Spleen (tissue), 11 donors: ENCODE measurements around the gene CCDC200. TPM values are rescaled to one million over a fixed set of nuclear protein-coding genes. Genes with fewer than 3 reads are reported as not detected.
"Not testable (repeated sequence)": the region's sequence is repeated elsewhere in the genome, so short reads cannot be mapped to it uniquely, and the experiment has no call there.

Source experiments
- DNase-seq: peaks from one replicate; pipeline ENCODE4 v3.0.0-alpha.2; 2020
- H3K27ac ChIP-seq, 8 donors: fragments of 200-600 bp; sonication (generic) in 7 of 8; 1 replicate in 4 of 8; 2 replicates in 4 of 8; pipeline versions ENCODE4 v1.5.0 to v1.8.0; 2016 to 2021; ENCODE audit warnings: inconsistent platforms in 4 of 8, mild to moderate bottlenecking in 4 of 8, moderate library complexity in 1 of 8
- H3K27me3 ChIP-seq, 7 donors: fragments of 200-600 bp; sonication (generic) in 6 of 7; replicated peaks in 1 of 7; 1 replicate in 4 of 7; 2 replicates in 3 of 7; pipeline versions ENCODE4 v1.5.0 to v1.8.0; 2016 to 2021; ENCODE audit warnings: inconsistent platforms in 3 of 7, mild to moderate bottlenecking in 1 of 7
- H3K36me3 ChIP-seq, 6 donors: fragments of 200-600 bp; sonication (generic) in 5 of 6; 1 replicate in 4 of 6; 2 replicates in 2 of 6; pipeline versions ENCODE4 v1.5.0 to v1.8.0; 2016 to 2021; ENCODE audit warnings: inconsistent platforms in 2 of 6
- H3K4me1 ChIP-seq, 6 donors: fragments of 200-600 bp; sonication (generic) in 5 of 6; 1 replicate in 3 of 6; 2 replicates in 3 of 6; pipeline versions ENCODE4 v1.5.0 to v1.8.0; 2016 to 2021; ENCODE audit warnings: inconsistent platforms in 3 of 6
- H3K4me3 ChIP-seq, 8 donors: fragments of 200-600 bp; sonication (generic) in 7 of 8; 1 replicate in 4 of 8; 2 replicates in 4 of 8; pipeline versions ENCODE4 v1.5.0 to v1.8.0; 2016 to 2021; ENCODE audit warnings: inconsistent platforms in 4 of 8, mild to moderate bottlenecking in 4 of 8, moderate library complexity in 2 of 8
- H3K9me3 ChIP-seq, 8 donors: fragments of 200-600 bp; sonication (generic) in 7 of 8; 1 replicate in 4 of 8; 2 replicates in 4 of 8; pipeline versions ENCODE4 v1.5.0 to v1.8.0; 2016 to 2021; ENCODE audit warnings: inconsistent platforms in 4 of 8
- CTCF ChIP-seq, 11 experiments: fragments of 200-600 bp in 7 of 11; fragments of 450-650 bp in 4 of 11; sonication (generic) in 4 of 11; IDR thresholded peaks in 8 of 11; conservative IDR thresholded peaks in 3 of 11; 1 replicate in 7 of 11; 2 replicates in 4 of 11; pipeline versions ENCODE4 v1.4.0 to v1.8.0; 2016 to 2021; ENCODE audit warnings: antibody characterized with exemption in 11 of 11, inconsistent platforms in 4 of 11, mild to moderate bottlenecking in 1 of 11
- POLR2A ChIP-seq, 3 donors: fragments of 450-650 bp; IDR thresholded peaks; one replicate each; pipeline ENCODE4 v1.5.1; 2017; ENCODE audit warnings: antibody characterized with exemption in 3 of 3, mild to moderate bottlenecking in 1 of 3
- POLR2AphosphoS5 ChIP-seq, 3 donors: sonication (generic); formaldehyde crosslinking; IDR thresholded peaks; one replicate each; pipeline ENCODE4 v1.5.1; 2017; ENCODE audit warnings: antibody characterized with exemption in 3 of 3
- WGBS, 5 donors: extraction: QIAGEN DNeasy Blood & Tissue Kit in 3 of 5; methylation state at CpG; one replicate each; pipeline versions ENCODE4 v1.1.5 to v1.1.7; 2013 to 2018; 5-methylcytosine and 5-hydroxymethylcytosine counted together
- intact Hi-C: fragments of 100-400 bp; cut with DNase I; formaldehyde crosslinking; loops from one replicate; pipeline ENCODE4 v1.15.0; 2023; ENCODE audit warnings: low total_unique reads
- polyA plus RNA-seq, 3 donors: library from polyadenylated mRNA; stranded (reverse); fragments of 200-250 nt; gene quantifications; one replicate each; pipeline ENCODE4 v1.2.1, GENCODE V29; 2013
- total RNA-seq, 7 donors: library from RNA; depleted of rRNA in 3 of 7; stranded (reverse); fragments of >200 nt in 3 of 7; fragmentation: NEBNext Ultra II Directional in 4 of 7; extraction: Animal tissue kit (Norgen Biotek cat#: 25700) in 4 of 7; gene quantifications; one replicate each; pipeline versions ENCODE4 v1.1.0 to v1.2.1, GENCODE V29; 2016 to 2021
- donor health status: healthy with polysubstance abuse.
- donor health status: DM: no; HTN: no; CAD: no; lungs with moderate emphysema.
- donor health status: DM: no; HTN: no; CAD: no.
- donor health status: Bipolar disorder and iron deficiency.
- donor health status: healthy.
- donor health status: DM: no; HTN: no; CAD: no.
- donor health status: DM: yes; HTN: yes; CAD: no.

Gene CCDC200
- total and polyA plus RNA-seq, 10 donors = 0.17 to 0.64 (median 0.35) TPM; not detected in 7

- 69 to 89% (median 80%) methylated on average over 8 to 21 of the region's 24 CpGs for WGBS, 5 donors
- peak overlapping the region in 6 of 8 donors; percentile 1 to 71 (median 60) for H3K27ac ChIP-seq
Measured at GRCh38 chr17:43232021-43232699, 3.7 kb upstream of the CCDC200 start.

GRCh38 chr17:43231205-43232020, 3.0 kb upstream of the CCDC200 start:
- peak; percentile 22 for DNase-seq
- H3K4me1 ChIP-seq, intact Hi-C loops, H3K36me3 ChIP-seq, H3K27me3 ChIP-seq, H3K9me3 ChIP-seq: not testable (repeated sequence)
- Histone ChIP-seq H3K27ac (peak overlapping the region in 6 of 8 donors; percentile 22 to 71 (median 66)), H3K4me3 (peak overlapping the region in 4 of 8 donors; percentile 0 to 39 (median 18))
- whole genome bisulfite sequencing, 5 donors = 56 to 84% (median 74%) methylated on average over 15 to 28 of the region's 40 CpGs
- peak in 2 of 3 donors; percentile 29 to 71 for TF ChIP-seq POLR2AphosphoS5 (IDR thresholded peaks at IDR 0.05)

More at GRCh38 chr17:43232021-43232699, 3.7 kb upstream of the CCDC200 start:
- H3K4me3 ChIP-seq = peak overlapping the region in 4 of 8 donors; percentile 0 to 39 (median 18)
- intact Hi-C loops, H3K27me3 ChIP-seq, H3K9me3 ChIP-seq, H3K36me3 ChIP-seq, H3K4me1 ChIP-seq: not testable (repeated sequence)
- DNase-seq = peak; percentile 96

DNA sequence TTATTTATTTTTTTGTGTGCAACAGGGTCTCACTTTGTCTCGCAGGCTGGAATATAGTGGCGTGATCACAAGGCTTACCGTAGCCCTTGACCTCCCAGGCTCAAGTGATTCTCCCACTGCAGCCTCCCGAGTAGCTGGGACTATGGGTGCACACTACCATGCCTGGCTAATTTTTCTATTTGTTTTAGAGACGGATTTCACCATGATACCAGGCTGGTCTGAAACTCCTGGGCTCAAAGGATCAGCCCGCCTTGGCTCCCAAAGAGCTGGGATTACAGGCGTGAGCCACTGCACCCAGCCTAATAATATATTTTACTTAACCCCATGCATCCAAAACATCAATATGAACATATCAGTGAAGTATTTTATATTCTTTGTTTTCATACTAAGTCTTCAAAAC, 2.0 kb downstream of the CCDC200 start:
- Histone ChIP-seq H3K27ac (no peak overlapping the region), H3K4me3 (no peak overlapping the region), H3K36me3 (peaks cover 0 to 55% (median 19%) of the 10 kb centered on the region in 6 donors), H3K9me3 (no peaks in the 10 kb centered on the region), H3K4me1 (peaks cover 0 to 9% (median 0%) of the 10 kb centered on the region in 6 donors), H3K27me3 (no peaks in the 10 kb centered on the region)
- TF ChIP-seq CTCF (IDR thresholded peaks at IDR 0.05 in 8 of 11, conservative IDR thresholded peaks at IDR 0.05 in 3 of 11) = no peak
- no peak for TF ChIP-seq POLR2AphosphoS5 (IDR thresholded peaks at IDR 0.05)
- no peak for TF ChIP-seq POLR2A (IDR thresholded peaks at IDR 0.05)
- 93 to 98% (median 94%) methylated on average over 7 of the region's 7 CpGs for WGBS, 5 donors
- no peak for DNase-seq
- intact Hi-C loops = no loop called here

- Histone ChIP-seq H3K4me1 (peaks cover 0 to 9% (median 0%) of the 10 kb centered on the region in 6 donors), H3K4me3 (no peak overlapping the region), H3K27me3 (no peaks in the 10 kb centered on the region), H3K36me3 (peaks cover 0 to 74% (median 19%) of the 10 kb centered on the region in 6 donors), H3K9me3 (no peaks in the 10 kb centered on the region), H3K27ac (no peak overlapping the region)
- intact Hi-C loops = no loop called here
- 60 to 81% (median 74%) methylated on average over 7 of the region's 7 CpGs for WGBS, 5 donors
- DNase-seq = peak; percentile 27
- TF ChIP-seq POLR2A (IDR thresholded peaks at IDR 0.05) = no peak
- TF ChIP-seq CTCF (IDR thresholded peaks at IDR 0.05 in 8 of 11, conservative IDR thresholded peaks at IDR 0.05 in 3 of 11) = no peak
- TF ChIP-seq POLR2AphosphoS5 (IDR thresholded peaks at IDR 0.05) = no peak
Measured at GRCh38 chr17:43224146-43224705, 4.2 kb downstream of the CCDC200 start.
